GM21786 (cell line): ENCODE measurements around the gene STARD3.
A peak's percentile ranks its signal among the peaks of the same experiment; 100 is the strongest.

Source experiments
- ATAC-seq: cut with Tn5 transposase; IDR thresholded peaks from one replicate; pipeline ENCODE4 v1.9.1; 2021; ENCODE audit not compliant: unreplicated experiment

STARD3 gene

GRCh38 chr17:39618956-39619785 is 17.8 kb upstream of the STARD3 start:
- no peak for ATAC-seq

- ATAC-seq, result no peak
Observed at GRCh38 chr17:39619786-39620101, 17.2 kb upstream of the STARD3 start.

GRCh38 chr17:39621523-39622379 is 15.2 kb upstream of the STARD3 start:
- ATAC-seq, result peak; percentile 49

GRCh38 chr17:39622380-39623006 is 14.5 kb upstream of the STARD3 start:
- ATAC-seq, result peak; percentile 7

GRCh38 chr17:39623356-39623950 is 13.5 kb upstream of the STARD3 start:
- ATAC-seq, result no peak

- no peak for ATAC-seq
Observed at GRCh38 chr17:39624313-39624712, 12.6 kb upstream of the STARD3 start.

- ATAC-seq, result no peak
Observed at GRCh38 chr17:39625198-39625785, 11.7 kb upstream of the STARD3 start.

GRCh38 chr17:39626171-39627046 is 10.5 kb upstream of the STARD3 start, which contains the start of gene PPP1R1B:
PPP1R1B (plus strand) TSS chr17:39626952; CDS start chr17:39627393, 441 bp downstream.
- ATAC-seq, result no peak

- no peak for ATAC-seq
Observed at GRCh38 chr17:39627047-39627711, 9.8 kb upstream of the STARD3 start.

- no peak for ATAC-seq
Observed at GRCh38 chr17:39627712-39628516, 9.0 kb upstream of the STARD3 start.

GRCh38 chr17:39628655-39629493 is 8.1 kb upstream of the STARD3 start:
- ATAC-seq, result no peak

- no peak for ATAC-seq
Observed at GRCh38 chr17:39629494-39629880, 7.5 kb upstream of the STARD3 start.

- ATAC-seq, result no peak
Observed at GRCh38 chr17:39629898-39630297, 7.0 kb upstream of the STARD3 start.

GRCh38 chr17:39631403-39631802 is 5.5 kb upstream of the STARD3 start:
- ATAC-seq, result no peak

GRCh38 chr17:39632153-39632941 is 4.6 kb upstream of the STARD3 start:
- ATAC-seq, result no peak

GRCh38 chr17:39633570-39634183 is 3.3 kb upstream of the STARD3 start:
- no peak for ATAC-seq
